ENCODE measurements around the gene CPEB4.

Gene CPEB4

GRCh38 chr5:173859408-173860159 is 28.6 kb upstream of the CPEB4 start:
- DNase-seq = no peak

DNA sequence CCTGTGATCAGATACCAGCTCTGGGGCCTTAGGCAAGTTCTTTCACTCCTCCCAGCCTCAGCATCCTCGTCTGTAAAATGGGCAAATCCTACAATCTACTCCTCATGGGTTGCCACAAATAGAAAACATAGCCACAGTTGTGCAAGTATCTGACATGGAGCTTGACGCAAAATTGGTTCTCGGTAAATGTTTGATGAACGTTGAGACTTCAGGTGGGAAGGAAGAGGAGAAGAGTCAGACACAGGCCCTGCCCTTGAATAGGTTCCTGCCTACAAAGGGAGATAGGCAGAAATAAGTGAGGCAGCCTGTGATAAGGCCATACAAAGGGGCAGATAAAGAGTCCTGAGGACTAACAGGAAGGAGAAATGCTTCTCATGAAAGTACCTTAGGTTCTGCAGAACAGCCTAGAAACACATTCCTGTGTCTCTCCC is 26.1 kb upstream of the CPEB4 start:
- DNase-seq = no peak

DNA sequence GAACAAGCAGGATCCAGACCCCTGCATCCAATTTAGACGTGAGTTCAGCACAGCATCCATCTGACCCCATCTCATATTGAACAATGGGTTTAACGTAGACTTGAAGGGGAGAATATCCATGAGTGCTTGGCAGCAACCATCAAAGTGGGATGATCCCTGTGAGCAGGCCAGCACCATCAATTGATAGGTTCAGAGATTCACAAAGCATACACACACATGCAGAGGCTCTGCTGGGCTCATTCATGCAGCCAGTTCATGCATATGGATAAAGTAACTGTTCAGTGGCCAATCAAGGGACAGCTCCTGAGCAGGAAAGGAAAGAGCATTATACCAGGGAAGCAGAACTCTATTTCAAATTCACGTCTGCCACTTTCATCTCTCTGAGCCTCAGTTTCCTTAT is 24.8 kb upstream of the CPEB4 start:
- DNase-seq = no peak

GRCh38 chr5:173864126-173865050 is 23.8 kb upstream of the CPEB4 start:
- DNase-seq = peak; percentile 9

- no peak for DNase-seq
Observed at GRCh38 chr5:173866243-173866857, 21.8 kb upstream of the CPEB4 start.

DNA sequence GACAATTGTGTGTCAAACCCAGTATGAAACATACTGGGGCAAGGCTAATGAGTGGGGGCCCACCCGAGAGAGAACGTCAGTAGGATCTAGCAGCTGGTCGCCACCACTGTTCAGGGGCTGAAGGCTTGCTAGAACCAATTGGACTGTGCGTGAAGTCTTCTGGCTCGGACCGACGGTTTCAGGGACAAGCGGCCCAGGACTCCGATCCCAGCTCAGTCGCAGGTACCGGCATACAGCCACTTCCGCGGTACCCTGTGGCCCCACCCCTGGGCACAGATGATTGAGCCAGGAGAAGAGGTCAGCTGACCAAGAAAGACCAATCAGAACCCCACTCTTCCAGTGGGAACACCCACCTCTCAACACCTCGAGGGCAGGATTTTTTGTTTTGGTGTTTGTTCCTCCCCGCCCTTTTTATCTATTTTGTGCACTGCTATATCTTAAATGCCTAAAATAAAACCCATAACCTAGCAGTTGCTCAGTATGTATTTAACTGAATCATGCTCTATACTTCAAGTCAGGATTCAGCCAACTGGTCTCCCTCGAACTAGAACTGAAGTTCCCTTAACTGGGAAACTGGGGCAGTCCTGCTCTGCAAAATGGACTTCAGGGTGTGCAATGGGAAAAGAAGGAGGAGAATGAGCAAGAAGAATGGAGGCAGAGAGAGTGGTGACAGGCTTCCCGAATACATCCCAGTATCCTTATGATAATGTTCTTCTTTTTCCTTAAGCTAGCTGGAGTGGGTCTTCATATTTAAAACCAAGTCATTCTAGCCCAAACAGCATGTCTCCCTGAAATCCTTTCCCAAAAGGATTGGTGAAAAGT is 21.1 kb upstream of the CPEB4 start:
- DNase-seq = no peak

DNA sequence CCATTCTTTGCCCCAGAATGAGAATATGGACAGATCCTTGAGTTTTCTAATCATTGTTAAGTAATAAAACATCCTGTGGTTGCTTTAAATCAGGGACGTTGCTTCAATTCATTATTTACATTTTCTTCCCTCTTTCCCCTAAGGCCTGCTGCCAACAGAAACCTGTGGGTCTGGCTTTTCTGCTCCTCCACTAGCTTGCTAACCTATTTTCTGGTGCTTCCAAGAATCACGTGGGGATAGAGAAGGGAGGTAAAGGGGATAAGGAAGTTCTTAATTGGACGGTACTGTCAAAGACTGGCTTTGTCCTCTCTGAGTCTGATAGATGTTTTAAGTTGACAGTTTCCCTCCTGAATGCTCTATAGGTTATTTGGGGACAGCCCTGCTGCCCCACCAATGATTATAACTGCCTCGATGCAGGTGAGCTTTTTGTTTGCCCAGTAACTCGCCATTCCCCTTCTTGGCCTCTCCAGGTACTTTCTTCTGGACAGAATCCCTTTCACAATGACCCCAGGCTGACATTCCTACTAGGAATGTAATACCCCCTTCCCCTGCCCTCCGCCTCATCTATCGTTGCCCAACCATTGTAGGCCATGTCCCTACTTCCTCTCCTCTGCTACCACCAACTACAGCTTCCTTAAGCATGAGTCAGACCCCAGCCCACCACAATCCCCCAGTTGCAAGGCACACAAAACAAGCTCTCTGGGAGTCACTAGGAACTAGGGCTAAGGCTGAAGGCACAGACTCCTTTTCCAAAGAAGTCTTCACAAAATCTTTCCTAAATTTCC is 19.9 kb upstream of the CPEB4 start:
- DNase-seq = no peak

DNA sequence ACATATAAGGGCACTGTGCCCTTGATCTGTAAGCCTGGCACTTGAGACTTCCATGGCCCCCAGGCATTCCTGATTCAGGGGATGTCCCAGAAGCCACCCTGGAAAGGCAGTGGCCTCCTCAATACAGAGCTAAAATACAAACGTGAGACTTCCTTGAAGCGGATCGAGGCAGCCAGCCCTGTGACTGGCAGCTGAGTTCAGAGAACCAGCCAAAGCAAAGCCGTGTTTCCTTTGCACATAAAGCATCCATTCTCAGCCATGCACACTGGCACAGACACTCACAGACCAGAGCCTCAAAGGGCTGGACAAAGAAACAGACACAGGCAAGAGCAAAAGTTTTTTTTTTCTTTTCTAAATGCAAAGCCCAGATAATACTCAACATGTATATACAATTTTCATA is 18.8 kb upstream of the CPEB4 start:
- DNase-seq = no peak

- DNase-seq = no peak
Observed at GRCh38 chr5:173872957-173873305, 15.2 kb upstream of the CPEB4 start.

DNA sequence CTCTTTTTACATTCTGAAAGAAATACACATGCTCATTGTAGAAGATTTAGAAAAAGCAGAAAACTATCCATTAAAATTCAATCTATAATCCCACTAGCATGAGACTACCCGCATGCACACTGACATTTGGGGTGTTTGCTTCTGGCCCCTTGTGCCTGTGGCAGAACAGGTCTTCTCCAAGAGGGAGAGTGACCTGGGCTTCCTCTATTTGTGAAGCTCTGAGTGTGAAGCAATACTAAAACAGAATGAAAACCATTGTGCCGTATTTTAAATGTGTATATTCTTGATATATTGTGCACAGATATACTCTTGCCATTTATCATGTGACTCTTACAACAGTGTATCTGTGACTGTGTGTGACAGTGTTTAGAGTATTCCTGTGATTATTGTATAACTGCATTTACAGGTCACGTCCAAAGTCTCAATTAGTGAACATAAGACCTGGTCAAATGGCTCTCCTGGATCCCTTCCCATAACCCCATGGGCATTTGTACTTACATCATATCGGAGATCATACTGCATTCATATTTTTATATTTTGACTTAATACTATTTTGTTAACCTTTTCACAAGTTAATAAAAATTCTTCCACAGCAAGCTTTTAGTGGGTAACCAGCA is 14.7 kb upstream of the CPEB4 start:
- no peak for DNase-seq

DNA sequence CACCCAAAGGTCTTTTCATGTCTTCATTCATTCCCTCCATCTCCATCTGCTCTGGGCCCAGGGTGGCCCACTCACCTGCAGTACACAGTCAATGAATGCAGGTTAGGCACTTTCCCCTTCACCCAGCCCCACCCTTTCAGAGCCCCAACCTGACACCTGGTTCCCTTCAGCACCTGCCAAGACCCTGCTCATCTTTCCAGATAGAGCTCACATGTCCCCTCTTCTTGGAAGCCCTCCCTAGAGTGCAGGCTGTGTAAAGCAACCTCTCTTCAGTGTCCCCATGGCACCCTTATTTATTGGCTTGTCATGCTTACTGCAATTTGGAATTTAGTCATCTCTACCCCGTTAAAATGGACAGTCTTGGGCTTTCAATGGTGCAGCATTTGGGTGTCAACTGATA is 13.0 kb upstream of the CPEB4 start:
- DNase-seq = no peak

DNA sequence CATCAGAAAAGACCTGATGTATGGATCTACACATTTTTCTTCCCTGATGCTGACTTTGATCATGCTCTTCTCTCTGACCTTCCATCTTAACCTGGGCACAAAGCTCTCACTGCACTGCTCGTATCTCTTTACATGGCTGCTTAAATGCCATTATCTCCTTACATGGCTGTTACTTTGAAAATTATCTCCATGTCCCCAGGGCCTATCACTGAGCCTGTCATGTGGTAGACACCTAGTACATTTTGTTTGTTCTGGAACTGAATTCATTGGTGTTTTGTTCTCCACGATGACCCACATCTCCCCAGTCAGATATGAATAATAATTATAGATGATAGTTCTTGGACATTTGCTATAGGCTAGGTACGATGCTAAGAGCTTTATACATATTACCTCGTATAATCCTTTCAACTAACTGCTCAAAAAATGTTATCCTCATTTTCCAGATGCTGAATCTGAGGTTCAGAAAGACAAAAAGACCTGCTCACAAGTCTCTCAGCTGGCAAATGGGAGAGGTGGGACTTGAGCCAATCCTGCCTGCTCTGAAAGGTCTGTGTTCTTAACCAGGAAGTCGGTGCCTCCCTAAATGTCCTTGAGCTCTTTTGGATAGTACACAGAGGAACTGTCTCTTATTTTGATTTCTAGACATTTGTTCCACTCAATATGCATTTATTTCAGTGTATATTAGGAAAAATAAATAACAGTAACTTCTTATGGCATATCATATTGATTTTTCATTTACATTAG is 9.8 kb upstream of the CPEB4 start:
- DNase-seq = peak; percentile 57

DNA sequence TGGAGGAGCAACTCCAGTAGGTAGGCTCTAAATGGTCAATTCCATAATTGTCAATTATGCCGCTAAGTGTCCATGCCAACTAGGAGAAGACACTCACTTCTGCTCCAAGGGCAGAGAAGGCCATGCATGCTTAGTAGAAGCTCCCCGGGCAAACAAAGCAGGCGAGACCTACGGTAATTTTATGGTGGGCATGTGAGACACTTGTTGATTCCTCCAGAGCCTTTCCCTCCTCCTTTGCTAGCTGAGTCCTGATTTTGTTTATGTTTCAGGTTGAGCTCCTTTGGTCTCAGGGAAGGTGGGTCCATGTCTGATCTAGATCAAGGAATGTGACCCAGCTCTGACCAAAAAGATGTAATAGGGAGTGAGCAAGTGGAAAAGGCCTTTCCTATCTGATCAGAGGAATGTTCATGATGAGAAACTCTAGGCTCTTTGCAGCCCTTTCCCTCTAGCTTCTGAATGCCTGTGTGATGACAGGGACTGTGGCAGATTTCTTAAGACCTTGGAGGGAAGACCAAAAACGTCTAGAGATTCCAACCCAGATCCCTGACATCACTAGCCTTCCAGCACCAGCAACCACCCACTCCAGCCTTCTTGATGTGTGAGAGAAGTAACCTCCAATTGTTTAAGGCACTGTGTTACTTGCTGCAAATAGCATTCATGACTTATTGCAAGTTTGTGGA is 7.7 kb upstream of the CPEB4 start:
- DNase-seq = no peak

DNA sequence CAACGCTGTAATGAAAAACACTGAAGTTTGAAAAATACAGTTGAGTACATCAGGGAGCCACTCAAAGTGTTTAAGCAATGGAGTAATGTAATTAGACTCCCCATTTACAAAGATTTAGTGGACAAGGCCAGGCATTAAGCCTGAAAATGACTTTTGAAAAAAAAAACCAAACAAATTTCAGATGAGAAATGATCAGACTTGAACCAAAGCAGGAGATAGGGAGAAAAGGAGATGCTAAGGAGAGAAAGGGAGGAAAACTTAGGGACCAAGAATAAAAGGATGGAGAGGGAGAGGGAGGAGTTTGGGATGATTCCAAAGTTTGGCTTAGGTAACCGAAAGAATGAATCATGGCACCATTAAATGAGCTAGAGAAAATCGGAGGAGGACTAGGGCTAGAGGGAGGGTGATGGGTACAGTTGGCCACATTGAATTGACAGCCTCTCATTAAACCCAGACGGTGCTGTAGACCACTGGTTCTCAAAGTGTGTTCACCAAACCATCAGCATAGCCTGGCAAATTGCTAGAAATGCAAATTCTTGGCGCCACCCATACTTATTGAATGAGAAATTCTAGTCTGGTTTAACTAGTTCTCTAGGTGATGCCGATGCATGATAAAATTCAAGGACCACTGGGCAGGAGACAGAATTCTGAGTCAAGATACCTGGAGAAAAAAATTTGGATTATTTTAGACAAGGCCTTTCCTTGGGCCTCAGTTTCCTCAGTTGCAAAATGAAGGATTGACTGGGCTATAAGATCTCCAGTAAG is 6.2 kb upstream of the CPEB4 start:
- peak; percentile 14 for DNase-seq

DNA sequence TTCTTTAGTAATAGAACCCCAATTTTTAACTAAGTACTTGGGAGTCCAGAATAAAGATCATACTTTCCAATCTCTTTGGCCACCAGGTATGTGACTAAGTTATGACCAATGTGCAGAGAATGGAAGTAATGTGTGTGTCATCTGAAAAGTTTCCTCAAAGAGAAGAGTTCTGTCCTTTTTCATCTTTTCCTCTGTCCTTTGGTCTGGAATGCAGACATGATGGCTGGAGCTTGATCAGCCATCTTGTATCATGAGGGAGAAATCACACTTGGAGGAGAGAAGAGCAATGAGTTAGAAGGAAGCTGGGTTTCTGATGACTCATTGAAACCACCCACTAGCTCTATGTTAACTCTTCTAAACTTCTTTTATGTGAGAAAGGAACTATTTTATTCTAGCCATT is 5.5 kb upstream of the CPEB4 start:
- no peak for DNase-seq

DNA sequence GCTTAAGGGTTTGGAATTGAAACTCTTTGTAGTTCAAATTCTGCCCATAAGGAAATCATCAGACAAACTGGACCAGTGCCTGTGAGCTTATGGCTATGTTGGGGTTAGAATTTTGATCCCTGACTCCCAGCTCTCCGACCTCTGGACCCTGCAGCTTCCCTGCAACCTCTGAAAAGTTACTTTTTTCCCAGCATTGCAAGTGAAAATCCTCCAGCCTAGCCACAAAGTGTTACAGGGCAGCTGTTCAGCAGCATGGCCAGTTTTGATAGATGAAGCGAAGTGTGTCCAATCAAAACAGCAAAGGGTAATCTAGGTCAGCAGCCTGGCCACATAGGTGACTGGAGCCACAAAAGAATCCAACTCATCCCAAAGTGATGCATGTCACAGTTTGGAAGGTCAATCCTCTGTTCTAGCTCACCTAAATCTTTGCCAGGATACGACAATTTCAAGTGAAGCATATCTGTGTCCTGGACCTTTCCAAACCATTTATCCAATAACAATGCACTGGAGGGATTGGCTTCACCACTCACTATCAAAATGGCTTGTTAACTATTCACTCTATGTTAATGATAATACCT is 4.7 kb upstream of the CPEB4 start:
- no peak for DNase-seq

DNA sequence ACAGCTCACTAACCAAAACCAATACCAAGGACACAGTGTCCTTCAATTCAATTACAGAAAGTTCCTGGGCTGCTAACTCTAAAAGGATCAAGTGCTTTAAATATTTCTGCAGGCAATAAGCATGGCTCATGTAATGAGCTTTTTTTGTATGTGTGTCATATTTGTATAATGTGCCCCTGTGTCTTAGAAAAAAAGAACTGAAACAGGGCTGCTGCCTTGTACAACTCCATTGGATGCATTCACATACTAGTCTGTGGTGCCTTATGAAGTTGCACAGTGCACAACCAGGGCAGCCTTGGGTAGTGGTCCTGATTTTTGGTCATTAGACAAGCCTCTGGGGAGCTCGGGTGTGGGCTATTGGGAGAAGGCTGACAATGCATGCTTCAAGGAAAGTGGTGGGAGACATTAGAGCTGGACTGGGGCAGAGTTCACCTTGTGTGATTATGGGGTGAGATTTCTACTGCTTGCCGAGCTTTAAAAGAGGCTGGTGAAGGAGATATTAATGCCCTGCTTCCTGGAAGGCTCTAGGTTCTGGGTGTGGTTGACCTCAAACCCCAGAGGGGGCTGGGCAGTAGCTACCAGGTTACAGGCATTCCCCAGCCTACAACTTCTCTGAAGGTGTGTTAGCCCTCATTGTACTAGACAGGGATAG is 3.6 kb upstream of the CPEB4 start:
- DNase-seq = no peak

- DNase-seq = no peak
Observed at GRCh38 chr5:173885054-173885443, 3.1 kb upstream of the CPEB4 start.
